HG02571 (cell line): ENCODE measurements around the gene NNAT.
"Not testable (repeated sequence)": the region's sequence is repeated elsewhere in the genome, so short reads cannot be mapped to it uniquely, and the experiment has no call there.

Experiments
- ATAC-seq: cut with Tn5 transposase; IDR thresholded peaks from one replicate; pipeline ENCODE4 v1.9.1; 2021; ENCODE audit warnings: mild to moderate bottlenecking, moderate library complexity; ENCODE audit not compliant: unreplicated experiment

Gene NNAT

GRCh38 chr20:37538003-37538402 lies 17.0 kb downstream of the NNAT start:
- no peak for ATAC-seq

- no peak for ATAC-seq
Measured at GRCh38 chr20:37539424-37539823, 18.4 kb downstream of the NNAT start.

DNA sequence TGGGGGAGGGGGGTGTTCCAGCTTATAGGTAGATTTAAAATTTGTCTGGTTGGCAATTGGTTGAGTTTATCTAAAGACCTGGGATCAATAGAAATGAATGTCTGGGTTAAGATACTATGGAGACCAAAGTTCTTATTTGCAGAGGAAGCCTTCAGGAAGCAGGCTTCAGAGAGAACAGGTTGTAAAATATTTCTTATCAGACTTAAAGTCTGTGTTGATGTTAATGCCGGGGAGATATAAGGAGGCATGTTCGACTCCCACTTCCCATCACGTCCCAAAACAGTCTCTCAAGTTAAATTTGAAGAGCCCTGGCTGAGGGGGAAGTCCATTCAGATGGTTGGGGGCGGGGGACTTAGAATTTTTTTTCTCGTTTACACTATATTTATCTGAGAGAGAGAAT lies 19.0 kb downstream of the NNAT start:
- no peak for ATAC-seq

DNA sequence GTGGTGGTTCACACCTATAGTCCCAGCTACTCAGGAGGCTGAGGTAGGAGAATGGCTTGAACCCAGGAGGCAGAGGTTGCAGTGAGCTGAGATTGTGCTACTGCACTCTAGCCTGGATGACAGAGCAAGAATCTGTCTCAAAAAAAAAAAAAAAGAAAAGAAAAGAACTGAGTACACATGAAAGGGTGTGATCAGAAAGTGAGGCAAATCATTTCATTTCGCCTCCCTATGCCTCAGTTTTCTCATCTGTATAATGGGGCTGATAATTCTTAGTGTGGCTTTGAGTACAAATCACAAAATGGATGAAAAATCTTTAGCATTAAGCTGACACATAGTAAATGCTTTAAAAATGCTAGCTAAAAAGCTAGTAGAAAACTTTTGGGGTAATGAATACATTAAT lies 19.8 kb downstream of the NNAT start:
- not testable (repeated sequence) for ATAC-seq

GRCh38 chr20:37541326-37541725 lies 20.3 kb downstream of the NNAT start:
- ATAC-seq: no peak

GRCh38 chr20:37542281-37542680 lies 21.2 kb downstream of the NNAT start:
- ATAC-seq: no peak

DNA sequence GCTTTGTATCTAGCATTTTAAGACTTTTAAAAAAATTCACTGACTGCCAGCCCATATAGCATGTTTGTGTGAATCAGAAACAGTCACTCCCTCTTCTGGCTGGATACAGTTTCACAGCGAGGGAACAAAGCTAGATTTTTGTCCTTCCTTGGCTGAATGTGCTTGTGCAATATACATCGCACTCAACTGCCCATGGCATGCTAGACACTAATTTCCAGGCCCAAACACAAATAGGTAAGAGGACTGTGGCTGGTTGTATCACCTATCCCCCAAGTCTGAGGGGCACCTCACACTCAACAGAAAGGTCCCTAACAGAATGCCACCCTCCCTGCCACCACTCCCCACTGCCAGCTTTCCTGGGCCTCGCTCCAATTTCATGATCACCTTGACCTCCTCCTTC lies 22.8 kb downstream of the NNAT start:
- ATAC-seq: no peak

- no peak for ATAC-seq
Measured at GRCh38 chr20:37544386-37544785, 23.3 kb downstream of the NNAT start.

GRCh38 chr20:37545516-37545915 lies 24.5 kb downstream of the NNAT start:
- no peak for ATAC-seq

DNA sequence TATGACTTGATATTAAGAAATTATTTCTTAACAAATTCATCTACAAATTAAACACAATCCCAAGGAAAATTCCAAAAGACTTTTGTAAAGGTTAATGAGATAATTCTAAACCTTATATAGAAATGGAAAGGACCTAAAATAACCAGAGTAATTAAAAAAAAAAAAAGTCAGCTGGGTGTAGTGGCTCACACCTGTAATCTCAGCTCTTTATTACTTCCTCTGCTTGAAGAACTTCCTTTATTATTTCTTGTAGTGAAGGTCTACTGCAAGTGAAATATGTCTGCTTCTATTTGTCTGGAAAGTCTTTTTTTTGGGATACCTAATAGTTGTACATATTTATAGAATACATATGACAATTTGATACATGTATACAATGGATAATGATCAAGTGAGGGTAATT lies 26.9 kb downstream of the NNAT start:
- no peak for ATAC-seq

GRCh38 chr20:37550101-37550920 lies 29.3 kb downstream of the NNAT start:
- not testable (repeated sequence) for ATAC-seq

GRCh38 chr20:37551660-37552059 lies 30.6 kb downstream of the NNAT start:
- not testable (repeated sequence) for ATAC-seq

GRCh38 chr20:37552415-37552814 lies 31.4 kb downstream of the NNAT start:
- ATAC-seq: no peak

- not testable (repeated sequence) for ATAC-seq
Measured at GRCh38 chr20:37554721-37555298, 33.8 kb downstream of the NNAT start.

DNA sequence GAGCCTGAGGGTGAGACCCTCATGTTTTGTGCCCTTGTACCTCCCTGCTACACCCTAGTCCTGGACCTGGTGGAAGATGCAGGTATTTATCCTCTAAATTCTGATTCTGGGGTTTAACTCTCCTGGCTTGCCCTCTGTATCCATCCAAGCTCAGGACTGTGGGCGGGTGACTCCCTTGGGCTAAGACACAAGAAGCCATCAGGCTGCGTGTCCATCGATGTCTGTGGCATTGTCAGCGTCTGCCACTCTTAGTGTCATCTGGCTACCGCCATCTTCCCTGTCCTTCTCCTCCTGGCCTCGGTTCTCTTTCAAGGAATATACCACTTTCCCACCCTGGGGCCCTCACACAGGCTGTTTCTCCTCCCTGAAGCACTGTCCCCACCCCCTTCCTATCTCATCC lies 35.5 kb downstream of the NNAT start:
- ATAC-seq: no peak

DNA sequence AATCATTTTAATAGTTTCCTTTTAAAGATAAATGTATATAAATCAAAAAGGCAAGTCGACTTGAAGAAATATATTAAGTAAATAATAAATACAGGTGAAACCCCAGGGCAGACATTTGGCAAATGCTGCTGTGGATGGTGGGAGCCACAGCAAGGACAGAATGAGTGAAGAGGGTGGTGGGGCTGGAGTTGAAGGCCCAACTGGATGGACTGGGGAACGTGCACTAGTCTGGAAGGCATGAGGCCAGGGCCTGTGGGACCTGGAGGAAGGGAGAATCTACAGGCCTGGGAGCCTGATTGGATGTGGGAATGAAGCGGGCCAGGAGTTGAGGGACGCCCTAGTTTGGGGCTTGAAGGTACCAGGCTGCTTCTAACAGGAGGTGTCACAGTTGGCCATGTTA lies 37.3 kb downstream of the NNAT start:
- ATAC-seq: no peak

- no peak for ATAC-seq
Measured at GRCh38 chr20:37558779-37559178, 37.7 kb downstream of the NNAT start.

DNA sequence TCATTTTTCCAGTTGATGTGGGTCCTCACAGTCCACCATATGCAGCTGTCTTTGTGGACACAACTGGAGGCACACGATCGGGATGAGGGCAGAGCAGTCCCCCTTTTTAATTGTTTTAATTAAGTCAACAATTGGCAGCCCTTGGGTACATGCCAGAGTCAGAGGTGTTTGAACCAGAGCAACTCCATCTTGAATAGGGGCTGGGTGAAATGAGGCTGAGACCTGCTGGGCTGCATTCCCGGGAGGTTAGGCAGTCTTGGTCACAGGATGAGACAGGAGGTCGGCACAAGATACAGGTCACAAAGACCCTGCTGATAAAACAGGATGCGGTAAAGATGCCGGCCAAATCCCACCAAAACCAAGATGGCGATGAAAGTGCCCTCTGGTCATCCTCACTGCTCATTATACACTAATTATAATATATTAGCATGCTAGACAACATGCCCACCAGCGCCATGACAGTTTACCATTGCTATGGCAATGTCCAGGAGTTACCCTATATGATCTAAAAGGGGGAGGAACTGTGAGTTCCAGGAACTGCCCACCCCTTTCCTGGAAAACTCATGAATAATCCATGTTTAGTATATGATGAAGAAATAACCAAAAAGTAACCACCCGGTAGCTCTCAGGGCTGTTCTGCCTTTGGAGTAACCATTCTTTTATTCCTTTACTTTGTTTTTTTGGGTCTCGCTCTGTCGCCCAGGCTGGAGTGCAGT lies 38.4 kb downstream of the NNAT start:
- no peak for ATAC-seq

DNA sequence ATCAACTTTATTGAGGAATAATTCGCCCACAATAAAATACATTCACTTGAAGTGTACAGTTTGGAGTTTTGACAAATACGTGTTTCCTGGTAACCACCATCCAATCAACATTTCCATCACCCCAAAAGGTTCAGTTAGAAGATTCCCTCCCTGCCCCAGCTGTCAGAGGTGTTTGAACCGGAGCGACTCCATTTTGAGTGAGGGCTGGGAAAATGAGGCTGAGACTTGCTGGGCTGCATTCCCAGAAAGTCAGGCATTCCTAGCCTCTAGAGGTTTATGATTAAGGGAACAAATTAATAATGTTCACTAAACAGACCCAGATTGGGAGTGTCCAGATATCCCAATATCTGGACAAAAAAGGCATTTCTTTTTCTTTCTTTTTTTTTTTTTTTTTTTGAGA lies 39.6 kb downstream of the NNAT start:
- ATAC-seq: no peak

DNA sequence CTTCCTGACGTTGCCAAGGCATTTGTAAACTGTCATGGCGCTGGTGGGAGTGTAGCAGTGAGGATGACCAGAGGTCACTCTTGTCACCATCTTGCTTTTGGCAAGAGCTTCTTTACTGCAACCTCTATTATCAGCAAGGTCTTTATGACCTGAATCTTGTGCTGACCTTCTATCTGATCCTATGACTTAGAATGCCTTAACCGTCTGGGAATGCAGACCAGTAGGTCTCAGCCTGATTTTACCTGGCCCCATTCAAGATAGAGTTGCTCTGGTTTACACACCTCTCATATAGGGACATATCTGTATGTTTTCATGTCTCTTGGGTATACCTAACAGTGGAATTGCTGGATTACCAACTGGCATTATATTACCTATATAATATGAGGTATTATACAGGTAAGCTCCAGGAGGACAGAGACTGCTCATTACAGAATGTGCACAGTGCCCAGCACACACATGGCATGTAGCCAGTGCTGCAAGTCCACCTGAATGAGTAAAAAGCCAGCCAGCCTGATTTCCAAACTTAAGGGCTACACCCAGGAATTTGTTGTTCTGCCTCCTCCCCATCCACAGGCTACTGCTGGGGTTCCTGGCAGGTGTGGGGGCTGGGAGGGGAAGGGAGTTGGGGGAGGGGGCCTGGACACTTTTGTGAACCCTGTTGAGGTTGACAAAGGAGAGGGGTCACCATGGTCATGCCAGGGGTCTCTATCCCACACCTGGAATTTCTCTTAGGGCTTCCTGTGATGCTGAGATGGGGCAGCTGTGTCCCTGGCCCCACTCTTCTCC lies 41.8 kb downstream of the NNAT start:
- ATAC-seq: no peak

GRCh38 chr20:37564016-37564387 lies 43.0 kb downstream of the NNAT start:
- ATAC-seq: no peak
